Right ventricle myocardium inferior (tissue), 1 donor: ENCODE measurements around the gene CPED1. TPM values are rescaled to one million over a fixed set of nuclear protein-coding genes. Genes with fewer than 3 reads are reported as not detected.
"Not testable (repeated sequence)": the region's sequence is repeated elsewhere in the genome, so short reads cannot be mapped to it uniquely, and the experiment has no call there.

Experiments
- ATAC-seq: fragments of 200-7000 bp; cut with Tn5 transposase; one replicate; pipeline ENCODE4 v1.9.1; 2020; ENCODE audit warnings: mild to moderate bottlenecking, moderate library complexity
- DNase-seq: peaks from one replicate; pipeline ENCODE4 v3.0.0; 2021; ENCODE audit errors: missing footprints
- intact Hi-C: fragments of 100-400 bp; cut with DNase I; formaldehyde crosslinking; loops from one replicate; pipeline ENCODE4 v1.11.0; 2022
- total RNA-seq: library from RNA; stranded (reverse); fragmentation: NEBNext Ultra II Directional; extraction: Animal tissue kit (Norgen Biotek cat#: 25700); gene quantifications from one replicate; pipeline ENCODE4 v1.2.1, GENCODE V29; 2021
- donor health status: DM: no; HTN: yes; CAD: no; lungs with severe emphysema.

CPED1 gene
- total RNA-seq, 1 donor from 2014 or later: 27.5 TPM

DNA sequence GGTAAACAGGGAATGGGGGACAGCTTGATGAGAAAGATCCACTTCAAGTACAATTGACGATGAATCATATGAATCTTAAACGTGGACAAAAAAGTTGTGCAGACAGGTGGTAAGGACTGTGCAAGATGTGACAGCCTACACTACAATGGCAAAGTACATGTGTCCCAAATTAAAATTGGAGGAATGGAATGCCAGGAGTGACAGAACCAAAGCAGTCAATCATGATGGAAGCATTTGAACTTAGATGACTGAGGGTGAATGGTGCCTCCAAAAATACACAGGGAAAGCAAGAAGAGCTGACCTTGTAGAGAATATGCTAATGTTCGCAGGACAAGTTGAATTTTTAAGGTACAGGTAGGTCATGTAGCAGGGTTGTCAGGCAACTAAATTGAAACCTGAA lies 189.9 kb downstream of the CPED1 start:
- ATAC-seq: peak; percentile 26
- no peak for DNase-seq
- intact Hi-C loops: no loop called here

DNA sequence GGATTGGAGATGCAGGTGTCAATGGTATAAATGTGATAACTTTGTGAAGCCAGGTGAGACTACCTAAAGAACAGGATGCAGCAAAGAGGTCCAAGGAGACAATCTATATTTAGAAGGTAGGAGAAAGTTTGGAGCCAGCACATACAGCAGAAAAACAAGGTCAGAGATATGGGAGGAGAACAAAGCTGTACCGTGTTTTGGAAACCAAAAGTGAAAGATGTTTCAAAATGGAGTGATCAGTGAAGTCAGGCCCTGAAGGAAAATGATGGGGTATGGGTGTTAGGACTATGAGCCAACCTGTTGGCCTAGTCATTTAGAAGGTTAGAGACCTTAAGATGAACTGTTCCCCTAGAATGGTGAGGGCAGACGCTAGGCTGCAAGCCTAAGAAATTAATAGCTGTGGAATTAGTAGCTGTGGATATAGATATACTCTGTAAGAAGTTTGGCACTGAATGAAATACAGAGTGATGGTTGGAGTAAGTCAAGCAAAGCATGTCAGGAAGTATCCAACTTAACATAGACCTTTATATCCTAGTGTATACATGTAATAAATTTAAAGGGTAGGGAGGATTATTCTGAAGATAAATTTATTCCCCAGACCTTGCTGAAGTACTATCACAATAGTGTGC lies 190.5 kb downstream of the CPED1 start:
- intact Hi-C loops: no loop called here
- peak; percentile 23 for ATAC-seq

DNA sequence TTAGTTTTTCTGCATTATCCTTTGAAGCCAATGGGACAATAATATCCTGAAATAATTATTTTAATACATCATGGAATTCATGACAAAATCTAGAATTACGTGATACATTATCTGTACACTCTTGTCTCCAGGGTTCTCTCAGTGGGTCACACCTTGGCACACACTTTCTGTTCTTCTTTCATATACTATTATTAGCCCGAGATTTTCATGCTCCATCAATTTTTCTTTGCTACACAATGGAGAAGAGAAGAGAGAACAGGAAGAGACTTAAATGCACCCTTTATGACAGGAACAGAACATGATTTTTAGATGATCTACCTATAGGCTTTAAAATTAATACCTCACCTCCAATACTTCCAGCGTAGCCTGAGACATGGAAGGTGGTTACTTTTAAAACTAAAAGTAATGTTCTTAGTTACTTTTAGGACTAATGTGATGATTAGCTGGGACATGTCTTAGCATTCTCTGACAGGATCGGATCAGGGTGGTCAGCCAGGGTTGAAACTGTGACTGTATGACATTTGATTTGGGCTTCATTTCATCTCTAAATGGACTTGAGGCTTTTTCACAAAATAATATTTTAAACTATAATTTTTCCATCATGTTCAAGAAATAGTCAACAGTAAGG lies 192.0 kb downstream of the CPED1 start:
- ATAC-seq (no peak), DNase-seq (no peak)
- intact Hi-C loops: no loop called here

More for the DNA sequence above, 190.5 kb downstream of the CPED1 start:
- DNase-seq: no peak

DNA sequence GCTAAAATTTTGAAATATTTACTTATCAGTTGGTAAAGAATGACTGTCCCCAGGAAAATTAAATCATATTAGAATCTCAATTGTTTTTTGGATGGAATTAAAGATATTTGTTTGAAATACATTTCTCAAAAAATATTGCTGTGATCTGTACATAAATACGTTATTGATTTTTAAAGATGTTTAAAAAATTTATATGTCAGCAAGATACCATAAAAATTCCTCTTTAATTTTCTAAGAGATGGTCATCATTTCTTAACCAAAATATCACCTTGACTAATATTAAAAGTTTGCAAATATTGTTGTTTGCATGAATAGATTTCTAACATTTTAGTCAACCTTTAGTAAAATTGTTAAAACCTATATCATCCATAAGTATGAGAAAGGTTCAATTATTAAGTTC lies 192.8 kb downstream of the CPED1 start:
- DNase-seq: no peak
- intact Hi-C loops: no loop called here
- ATAC-seq: no peak

DNA sequence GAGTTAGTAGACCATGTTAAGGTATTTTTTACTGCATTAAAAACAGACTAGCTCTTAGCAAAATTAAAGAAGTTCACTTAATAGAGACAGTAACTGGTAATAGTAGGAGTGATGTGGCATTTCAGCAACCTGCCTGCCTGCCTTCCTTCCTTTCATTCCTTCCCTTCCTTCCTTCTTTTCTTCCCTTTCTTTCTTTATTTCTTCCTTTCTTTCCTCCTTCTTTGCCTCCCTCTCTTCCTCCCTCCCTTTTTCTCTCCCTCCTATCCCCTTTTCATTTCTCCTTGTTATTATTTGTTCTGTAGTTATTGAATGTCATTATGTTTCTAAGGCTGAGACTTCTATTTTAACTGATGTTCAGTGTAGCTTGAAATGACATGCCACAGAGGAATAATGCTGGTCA lies 193.8 kb downstream of the CPED1 start:
- intact Hi-C loops: no loop called here
- ATAC-seq (no peak), DNase-seq (no peak)

DNA sequence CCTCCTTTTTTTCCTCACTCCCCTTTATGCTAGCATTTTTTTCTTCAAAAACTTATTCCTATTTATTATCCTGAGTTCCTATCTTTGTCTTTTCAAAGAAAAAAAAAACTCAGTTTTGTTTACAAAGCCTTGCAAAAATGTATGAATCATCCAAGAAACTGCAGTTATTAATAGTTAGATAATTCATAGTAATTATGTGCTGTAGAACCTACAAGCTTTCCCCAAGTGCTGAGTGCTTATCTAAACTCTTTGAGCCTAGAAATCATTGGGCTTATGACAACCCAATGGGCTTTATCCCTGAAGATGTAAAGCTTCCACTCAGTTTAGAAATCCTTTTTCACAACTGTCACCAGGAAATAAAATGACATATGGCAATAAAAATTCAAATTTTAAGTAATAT lies 194.4 kb downstream of the CPED1 start:
- ATAC-seq (no peak), DNase-seq (no peak)
- intact Hi-C loops: no loop called here

DNA sequence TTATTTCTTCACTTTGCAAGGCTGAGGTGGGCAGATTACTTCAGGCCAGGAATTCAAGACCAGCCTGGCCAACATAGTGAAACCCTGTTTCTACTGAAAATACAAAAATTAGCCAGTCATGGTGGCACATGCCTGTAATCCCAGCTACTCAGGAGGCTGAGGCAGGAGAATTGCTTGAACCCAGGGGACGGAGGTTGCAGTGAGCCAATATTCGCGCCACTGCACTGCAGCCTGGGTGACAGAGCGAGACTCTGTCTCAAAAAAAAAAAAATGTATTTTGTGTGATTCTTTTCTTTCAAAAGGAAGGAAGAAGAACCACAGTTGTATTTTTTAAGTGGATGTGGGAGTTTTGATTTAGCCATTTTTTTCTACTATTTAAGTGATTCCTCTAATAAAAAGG lies 195.4 kb downstream of the CPED1 start:
- DNase-seq, ATAC-seq, intact Hi-C loops: not testable (repeated sequence)

DNA sequence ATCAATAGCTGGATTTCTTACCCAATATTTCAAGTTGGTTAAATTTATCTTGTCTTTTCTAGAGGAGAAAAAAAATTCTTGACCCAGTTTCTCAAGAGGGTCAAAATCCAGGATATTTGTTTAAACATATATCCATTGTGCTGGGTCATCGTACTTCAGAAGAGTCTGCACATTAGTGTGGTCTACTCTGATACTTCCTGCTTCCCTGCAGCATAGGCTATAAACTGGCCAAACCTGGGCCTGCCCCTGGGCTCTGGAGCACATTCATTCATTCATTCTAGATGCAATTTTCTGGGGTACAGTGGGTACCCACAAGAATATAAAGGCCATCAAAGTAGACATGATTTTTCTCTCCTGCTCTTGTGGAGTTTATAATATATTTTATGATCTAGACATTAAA lies 198.2 kb downstream of the CPED1 start:
- DNase-seq (no peak), ATAC-seq (no peak)
- intact Hi-C loops: no loop called here

DNA sequence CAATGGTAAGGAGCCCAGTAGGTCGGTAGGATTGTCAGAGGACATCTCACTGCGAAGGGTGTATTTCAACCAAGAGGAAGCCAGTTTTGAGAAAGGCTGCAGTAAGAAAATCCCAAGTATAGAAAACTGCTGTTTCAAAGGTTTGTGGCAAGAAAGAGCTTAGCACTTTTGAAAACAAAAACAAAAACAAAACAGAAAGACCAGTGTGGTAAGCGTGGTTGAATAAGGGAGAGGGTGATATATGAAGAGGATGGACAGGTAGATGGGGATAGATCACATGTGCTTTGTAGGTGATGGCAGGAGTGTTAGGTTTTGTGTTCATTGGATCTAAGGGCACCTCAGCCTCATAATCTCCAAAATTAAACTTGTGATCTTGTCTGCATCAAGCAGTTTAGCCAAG lies 198.7 kb downstream of the CPED1 start:
- ATAC-seq: no peak
- DNase-seq: no peak

DNA sequence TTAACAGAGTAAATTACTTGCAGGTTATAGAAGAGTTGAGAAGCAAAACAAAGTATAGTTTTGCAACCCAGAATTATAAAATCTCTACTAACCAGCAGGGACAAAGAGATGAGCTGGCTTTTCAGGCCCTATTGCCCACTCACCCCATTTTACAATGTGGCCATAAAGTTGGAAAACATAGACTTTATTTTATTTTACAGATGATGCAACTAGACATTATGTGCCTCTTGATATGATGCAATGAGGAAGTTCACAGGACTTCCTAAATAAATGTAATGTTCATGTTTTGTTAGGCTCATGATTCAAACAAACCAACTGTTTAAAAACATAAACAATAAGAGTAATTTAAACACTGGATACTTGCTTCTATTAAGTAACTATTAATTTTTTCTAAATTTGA lies 199.2 kb downstream of the CPED1 start:
- no peak for DNase-seq
- no peak for ATAC-seq
- intact Hi-C loops: no loop called here

More for the DNA sequence above, 198.7 kb downstream of the CPED1 start:
- intact Hi-C loops: no loop called here

DNA sequence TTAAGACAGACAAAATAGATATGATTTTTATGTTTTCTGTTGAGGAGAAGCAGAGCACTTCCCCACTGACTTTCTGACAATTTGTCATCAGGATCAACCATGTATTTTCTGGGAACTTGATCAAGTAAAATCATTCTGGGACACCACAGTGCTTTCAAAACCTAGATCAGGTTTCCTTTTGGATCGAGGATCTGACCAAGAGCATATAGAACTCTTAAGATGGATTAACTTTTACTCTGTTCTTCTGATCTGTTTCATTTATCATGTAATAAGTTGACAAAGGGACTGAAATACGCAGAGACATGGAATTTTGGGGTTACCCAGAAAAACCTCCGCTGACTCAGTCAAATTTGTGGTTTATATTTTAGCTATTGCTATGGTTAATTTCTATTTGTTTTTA lies 204.3 kb downstream of the CPED1 start:
- intact Hi-C loops: no loop called here
- no peak for ATAC-seq

DNA sequence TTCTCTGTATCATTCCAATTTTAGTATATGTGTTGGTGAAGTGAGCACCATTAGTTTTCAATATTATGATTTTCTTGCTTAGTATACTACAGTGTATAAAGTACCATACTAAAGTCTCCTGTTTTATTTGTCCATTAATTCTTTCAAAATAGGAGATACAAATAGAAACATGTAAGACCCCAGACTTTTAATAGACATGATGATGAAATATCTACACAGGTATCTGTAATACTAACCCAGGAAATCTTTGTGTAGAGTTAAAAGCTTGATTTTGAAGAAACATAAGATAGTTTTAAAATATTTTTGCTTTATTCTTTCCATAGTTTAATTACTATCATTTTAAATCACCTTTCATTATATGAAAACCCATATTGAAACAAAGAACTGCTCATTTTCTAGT lies 206.5 kb downstream of the CPED1 start:
- intact Hi-C loops: no loop called here
- DNase-seq (no peak), ATAC-seq (no peak)

More for the DNA sequence above, 204.3 kb downstream of the CPED1 start:
- no peak for DNase-seq

DNA sequence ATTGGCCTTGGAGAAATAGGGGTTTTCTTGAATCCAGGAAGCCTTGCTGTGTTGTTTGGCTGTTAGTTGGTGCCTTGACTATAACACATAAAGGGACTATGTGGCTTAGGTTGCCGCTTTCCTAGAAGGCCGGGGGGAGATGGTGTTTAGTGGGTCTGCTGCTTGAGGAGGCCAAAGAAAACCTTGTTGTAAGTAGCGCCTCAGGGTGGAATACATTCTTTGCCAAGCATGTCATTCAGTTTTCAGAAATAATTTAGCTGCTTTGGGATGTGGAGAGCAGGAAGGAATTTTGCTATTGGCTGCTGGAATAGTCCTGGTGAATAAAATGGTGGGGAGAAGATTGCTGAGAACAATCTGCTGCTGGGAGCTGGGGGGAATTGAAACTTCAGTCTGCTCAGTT lies 207.4 kb downstream of the CPED1 start:
- intact Hi-C loops: no loop called here
- DNase-seq (no peak), ATAC-seq (no peak)

DNA sequence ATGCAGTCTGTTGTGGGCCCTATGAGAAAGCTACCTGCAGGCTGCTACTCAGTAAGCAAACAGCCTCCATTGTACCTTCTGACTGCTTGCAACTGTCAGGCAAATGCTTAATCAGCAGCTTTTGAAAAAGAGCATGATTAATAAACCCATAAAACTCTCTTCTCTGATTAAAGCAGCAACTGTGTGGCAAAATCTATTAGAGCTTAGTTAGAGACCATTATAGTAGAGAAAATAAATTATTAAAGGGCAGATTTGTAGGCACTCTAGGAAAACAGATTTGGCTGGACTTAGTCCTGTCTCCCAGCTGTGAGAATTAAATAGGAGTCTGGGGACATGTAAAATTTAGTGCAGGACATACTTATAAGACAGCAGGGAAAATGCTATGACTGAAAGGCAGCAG lies 207.8 kb downstream of the CPED1 start:
- no peak for ATAC-seq
- DNase-seq: no peak
- intact Hi-C loops: no loop called here

DNA sequence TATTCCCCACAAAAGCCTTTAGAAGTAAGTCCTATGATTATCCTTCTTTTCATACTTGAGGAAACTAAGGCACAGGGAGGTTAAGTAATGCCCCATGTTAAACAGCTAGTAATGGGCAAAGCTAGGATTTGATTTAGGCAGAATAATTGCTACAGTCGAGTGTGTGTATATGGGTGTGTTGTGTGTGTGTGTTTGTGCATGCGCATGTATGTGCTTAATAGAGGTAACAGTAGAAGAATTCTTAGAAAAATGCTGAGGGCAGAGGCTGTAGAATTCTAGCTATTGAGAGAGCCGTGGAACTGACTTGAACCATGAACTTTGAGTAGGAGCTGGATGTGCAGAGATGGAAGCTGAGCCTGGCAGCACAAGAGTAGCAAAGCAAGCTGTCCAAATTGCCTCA lies 208.9 kb downstream of the CPED1 start:
- intact Hi-C loops: no loop called here

DNA sequence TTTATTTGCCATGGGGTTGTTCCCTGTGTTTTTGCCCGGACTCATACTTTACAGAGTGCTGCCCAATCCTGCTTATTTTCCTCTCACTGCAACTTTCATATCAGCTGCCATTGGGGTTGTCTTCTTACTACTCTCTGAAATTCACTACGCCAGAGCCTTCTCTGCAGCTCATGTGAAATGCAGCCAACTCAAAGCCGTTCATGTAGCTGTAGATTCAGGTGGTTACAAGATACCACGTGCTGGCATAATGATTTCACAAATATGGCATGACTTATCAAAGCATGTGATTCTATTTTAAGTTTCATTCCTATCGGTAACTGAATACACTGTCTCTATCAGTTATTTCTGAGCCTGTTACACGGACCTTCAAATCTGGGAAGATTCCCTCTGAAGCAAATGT lies 210.0 kb downstream of the CPED1 start:
- intact Hi-C loops: no loop called here
- peak; percentile 52 for ATAC-seq

More for the DNA sequence above, 208.9 kb downstream of the CPED1 start:
- no peak for ATAC-seq
- DNase-seq: no peak

DNA sequence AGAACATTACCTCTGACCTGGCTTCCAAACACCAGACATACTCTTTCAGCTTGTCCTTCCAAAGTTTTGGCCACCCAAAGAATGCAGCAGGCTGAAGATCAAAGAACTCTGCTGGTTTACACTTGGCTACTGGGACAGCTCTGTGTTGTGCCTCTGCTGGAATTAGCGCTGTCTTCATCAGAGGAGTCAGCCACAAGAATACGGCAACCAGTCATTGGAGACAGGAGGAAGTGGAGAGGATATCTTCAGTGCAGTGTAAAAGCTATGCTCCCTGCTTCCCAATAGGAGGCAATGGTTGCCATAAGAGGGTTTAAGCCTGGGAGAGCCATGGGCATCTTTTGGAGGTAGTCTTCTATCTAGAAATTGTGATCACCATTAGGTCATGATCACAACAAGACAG lies 213.6 kb downstream of the CPED1 start:
- intact Hi-C loops: no loop called here
- ATAC-seq (no peak), DNase-seq (no peak)

More for the DNA sequence above, 210.0 kb downstream of the CPED1 start:
- no peak for DNase-seq

DNA sequence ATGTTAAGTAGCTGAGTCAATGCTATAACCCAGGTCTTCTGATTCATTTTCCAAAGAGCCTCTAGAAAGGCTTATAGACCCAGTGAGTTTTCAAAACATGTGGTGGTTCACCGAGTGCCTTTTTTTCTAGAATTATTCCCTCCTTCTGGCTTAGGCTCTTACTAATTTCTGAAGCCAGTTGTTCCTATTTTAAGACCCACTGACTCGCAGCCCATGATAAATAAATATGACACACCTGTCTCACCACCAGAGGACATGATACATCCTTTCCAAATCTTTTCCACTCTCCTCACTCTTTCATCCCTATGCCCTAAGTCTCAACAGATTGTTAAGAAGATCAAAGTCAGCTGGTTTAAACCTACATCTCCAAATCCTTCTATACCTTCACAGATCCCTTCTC lies 214.3 kb downstream of the CPED1 start:
- ATAC-seq (no peak), DNase-seq (no peak)
- intact Hi-C loops: no loop called here

DNA sequence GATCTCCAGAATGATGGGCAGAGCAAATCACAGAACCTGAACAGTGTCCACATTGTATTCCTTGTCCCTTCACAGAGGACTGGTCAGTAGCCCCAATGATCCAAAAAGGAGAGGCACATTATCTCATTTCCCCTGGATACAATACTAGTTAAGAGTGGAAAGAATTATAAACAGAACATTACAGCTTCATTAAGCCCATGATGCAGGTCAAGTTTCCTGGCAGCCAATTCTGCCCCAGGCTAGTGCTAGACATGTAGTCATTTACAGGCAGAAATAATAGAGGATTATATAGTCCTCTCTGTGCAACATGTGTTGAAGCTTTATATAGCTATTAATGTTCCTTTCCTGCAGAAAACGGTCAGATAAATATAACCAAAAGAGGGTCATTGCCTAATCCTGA lies 216.0 kb downstream of the CPED1 start:
- intact Hi-C loops: no loop called here
- ATAC-seq (no peak), DNase-seq (no peak)

DNA sequence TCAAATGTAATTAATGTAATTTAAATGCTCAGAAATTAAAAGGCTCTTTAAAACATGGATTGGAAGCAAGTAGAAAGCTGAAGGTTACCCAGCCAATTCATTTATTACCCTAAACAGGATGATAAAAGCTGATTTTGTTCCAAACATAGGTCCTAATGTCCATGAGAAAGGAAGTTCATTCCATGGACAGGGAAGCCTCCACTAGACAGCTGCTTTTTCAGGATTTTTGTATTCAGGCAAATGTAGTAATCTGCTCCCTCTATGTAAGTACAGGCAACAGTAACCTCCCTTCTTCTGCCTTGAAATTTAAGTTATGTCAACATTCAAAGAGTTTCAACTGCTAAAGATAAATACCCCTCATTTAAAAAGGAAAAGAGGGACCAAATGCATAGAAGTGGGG lies 217.3 kb downstream of the CPED1 start:
- intact Hi-C loops: no loop called here
- no peak for DNase-seq
- no peak for ATAC-seq

DNA sequence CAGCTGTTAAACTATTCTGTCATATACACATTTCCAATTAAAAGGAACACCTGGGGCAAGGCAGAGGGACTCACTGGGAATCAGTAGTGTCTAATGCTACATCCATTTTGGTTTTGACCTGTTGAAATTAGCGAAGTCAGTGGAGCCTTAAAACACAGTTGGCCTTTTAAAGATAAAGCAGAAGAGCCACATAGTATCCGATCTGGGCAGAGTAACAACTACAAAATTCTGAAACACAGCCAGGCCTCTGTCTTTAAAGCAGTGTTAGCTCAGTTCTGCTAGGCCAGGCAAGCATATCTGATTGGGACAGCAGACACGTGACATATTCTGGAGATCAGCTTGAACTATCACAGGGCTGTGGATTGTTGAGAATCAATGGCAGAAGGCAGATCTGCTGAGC lies 222.7 kb downstream of the CPED1 start:
- no peak for DNase-seq
- intact Hi-C loops: no loop called here
- ATAC-seq: peak; percentile 39
